Skeletal muscle satellite cell (primary cell): ENCODE measurements around the gene SLC25A18.

Source experiments
- H3K27me3 ChIP-seq: 2 replicates; pipeline ENCODE4 v1.7.0; 2013; ENCODE audit warnings: low read length; ENCODE audit not compliant: control insufficient read depth, insufficient read depth
- H3K36me3 ChIP-seq: 2 replicates; pipeline ENCODE4 v1.7.0; 2013; ENCODE audit warnings: mild to moderate bottlenecking, control low read depth, low read length; ENCODE audit not compliant: insufficient read depth
- H3K4me1 ChIP-seq: 2 replicates; pipeline ENCODE4 v1.7.0; 2013; ENCODE audit warnings: low read length; ENCODE audit not compliant: control insufficient read depth, insufficient read depth
- H3K4me2 ChIP-seq: 2 replicates; pipeline ENCODE4 v1.7.0; 2013; ENCODE audit warnings: mild to moderate bottlenecking, low read length
- H3K4me3 ChIP-seq: 2 replicates; pipeline ENCODE4 v1.7.0; 2013; ENCODE audit warnings: low read length
- H3K9ac ChIP-seq: 2 replicates; pipeline ENCODE4 v1.7.0; 2013; ENCODE audit warnings: mild to moderate bottlenecking, low read depth, low read length, moderate library complexity
- H3K9me3 ChIP-seq: replicated peaks from 2 replicates; pipeline ENCODE4 v1.7.0; 2013; ENCODE audit warnings: mild to moderate bottlenecking, control low read depth, low read length

The SLC25A18 gene

GRCh38 chr22:17637490-17638181, 74.3 kb downstream of the SLC25A18 start:
- peak overlapping the region; percentile 99 for H3K9ac ChIP-seq
- peak overlapping the region; percentile 81 for H3K4me2 ChIP-seq
- no peaks in the 10 kb centered on the region for H3K27me3 ChIP-seq
- H3K36me3 ChIP-seq, result peaks cover 4% of the 10 kb centered on the region
- peaks cover 24% of the 10 kb centered on the region for H3K4me1 ChIP-seq
- peak overlapping the region; percentile 78 for H3K4me3 ChIP-seq
- no peaks in the 10 kb centered on the region for H3K9me3 ChIP-seq

- peaks cover 22% of the 10 kb centered on the region for H3K4me1 ChIP-seq
- peak overlapping the region; percentile 78 for H3K4me3 ChIP-seq
- H3K9ac ChIP-seq, result peak overlapping the region; percentile 99
These were observed 74.8 kb downstream of the SLC25A18 start for GRCh38 chr22:17638182-17638431.

GRCh38 chr22:17638432-17639246, 75.3 kb downstream of the SLC25A18 start, which contains the start of gene BCL2L13:
Gene BCL2L13 (plus strand): TSS chr22:17638757. CDS start chr22:17655712, 16,955 bp downstream.
- Histone ChIP-seq H3K36me3 (peaks cover 4% of the 10 kb centered on the region), H3K9me3 (no peaks in the 10 kb centered on the region), H3K4me2 (peak within 1 kb of the TSS; percentile 81)

More at GRCh38 chr22:17638182-17638431, 74.8 kb downstream of the SLC25A18 start:
- no peaks in the 10 kb centered on the region for H3K27me3 ChIP-seq
- H3K36me3 ChIP-seq, result peaks cover 4% of the 10 kb centered on the region
- peak overlapping the region; percentile 81 for H3K4me2 ChIP-seq
- H3K9me3 ChIP-seq, result no peaks in the 10 kb centered on the region

GRCh38 chr22:17639247-17639741, 76.0 kb downstream of the SLC25A18 start:
- Histone ChIP-seq H3K4me2 (peak overlapping the region; percentile 81), H3K4me3 (peak overlapping the region; percentile 78), H3K4me1 (peaks cover 16% of the 10 kb centered on the region), H3K36me3 (peaks cover 4% of the 10 kb centered on the region), H3K9me3 (no peaks in the 10 kb centered on the region), H3K9ac (peak overlapping the region; percentile 99), H3K27me3 (no peaks in the 10 kb centered on the region)

More at GRCh38 chr22:17638432-17639246, 75.3 kb downstream of the SLC25A18 start, which contains the start of gene BCL2L13:
- Histone ChIP-seq H3K9ac (peak within 1 kb of the TSS; percentile 99), H3K4me3 (peak within 1 kb of the TSS; percentile 78), H3K27me3 (no peaks in the 10 kb centered on the region), H3K4me1 (peaks cover 16% of the 10 kb centered on the region)
